Activated CD8-positive, alpha-beta memory T cell treated with anti-CD3 and anti-CD28 coated beads, Interleukin-2, amount 50 U/mL, for 1 hour (primary cell): ENCODE measurements around the gene AATK.

Experiments
- DNase-seq: peaks from one replicate; pipeline ENCODE4 v3.0.0-alpha.2; 2020; ENCODE audit errors: extremely low read depth

The AATK gene

DNA sequence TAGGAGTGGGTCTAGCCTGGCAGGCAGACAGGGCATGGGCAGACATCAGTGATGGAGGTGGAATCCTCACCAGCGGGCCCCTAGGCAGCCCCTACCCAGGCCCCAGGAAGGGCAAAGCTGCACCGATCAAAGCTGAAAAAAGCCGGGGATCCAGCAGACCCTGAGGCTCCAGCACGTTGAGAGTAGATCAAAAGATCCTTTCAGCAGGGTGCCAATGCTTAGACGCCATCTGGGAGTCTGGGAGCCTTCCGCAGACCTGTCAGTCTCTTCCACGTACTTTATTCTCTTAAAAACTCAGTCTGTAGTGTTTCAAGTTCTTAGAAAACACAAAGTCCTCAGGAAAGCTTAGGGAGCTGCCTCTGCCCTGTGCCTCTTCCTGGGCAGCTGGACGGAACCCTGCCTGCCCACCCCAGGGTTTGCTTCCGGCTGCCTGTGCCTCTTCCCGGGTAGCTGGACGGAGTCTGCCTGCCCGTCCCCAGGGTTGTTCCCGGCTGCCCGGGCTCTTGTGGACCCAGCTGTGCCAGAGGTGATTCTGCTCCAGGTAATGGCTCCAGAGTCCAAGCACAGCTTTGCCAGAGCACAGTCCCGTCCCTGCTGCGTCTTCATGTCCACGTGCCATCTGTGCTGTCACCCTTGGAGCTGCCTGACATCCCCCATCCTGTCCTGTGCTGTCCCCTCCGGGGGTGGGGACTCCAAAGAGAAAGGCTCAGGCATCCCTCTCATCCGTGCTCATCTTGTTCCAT lies 51.5 kb downstream of the AATK start:
- DNase-seq: no peak

DNA sequence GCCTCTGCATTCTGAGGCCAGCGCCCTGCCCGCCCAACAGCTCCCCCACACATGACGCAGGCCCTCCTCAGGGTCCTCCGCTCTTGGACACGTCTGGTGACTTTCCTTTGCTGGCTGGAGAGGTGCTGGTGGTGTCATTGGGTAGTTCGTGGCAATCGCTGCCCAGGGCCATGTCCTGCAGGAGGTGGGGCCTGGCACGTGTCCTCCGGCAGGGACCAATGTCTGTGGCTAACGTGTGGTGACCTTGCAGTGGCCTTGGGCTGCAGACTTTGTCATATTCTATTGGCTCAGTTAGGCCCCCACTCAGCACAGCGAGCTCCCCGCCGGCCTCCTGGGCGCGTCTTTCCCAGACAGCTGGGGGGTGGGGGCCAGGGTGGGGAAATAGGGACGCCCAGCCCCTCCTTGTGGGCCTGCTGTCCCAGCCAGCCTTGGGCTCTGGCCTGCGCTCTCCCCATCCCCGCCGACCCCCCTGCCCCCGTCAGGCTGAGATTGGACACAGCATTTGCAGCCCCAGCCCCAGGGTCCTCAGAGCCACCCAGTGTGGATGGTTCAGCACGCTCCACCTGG lies 52.8 kb downstream of the AATK start:
- DNase-seq: no peak

DNA sequence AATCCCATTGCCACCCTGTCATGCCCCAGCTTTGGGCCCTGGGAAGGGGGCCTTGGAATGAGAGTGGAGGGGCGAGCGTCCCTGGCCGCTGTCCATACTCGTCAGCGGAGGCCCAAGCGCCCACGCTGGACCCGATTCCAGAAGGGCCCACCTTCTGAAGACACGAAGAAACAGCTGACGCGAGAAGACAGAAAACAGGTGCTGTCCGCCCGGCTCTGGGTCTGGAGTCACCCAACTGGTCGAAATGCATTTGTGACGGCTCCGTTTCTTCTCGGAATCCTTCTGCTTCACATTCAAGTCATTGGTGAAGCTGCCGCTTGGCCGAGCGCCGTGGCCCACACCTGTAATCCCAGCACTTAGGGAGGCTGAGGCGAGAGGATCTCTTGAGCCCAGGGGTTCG lies 53.6 kb downstream of the AATK start:
- DNase-seq: no peak

DNA sequence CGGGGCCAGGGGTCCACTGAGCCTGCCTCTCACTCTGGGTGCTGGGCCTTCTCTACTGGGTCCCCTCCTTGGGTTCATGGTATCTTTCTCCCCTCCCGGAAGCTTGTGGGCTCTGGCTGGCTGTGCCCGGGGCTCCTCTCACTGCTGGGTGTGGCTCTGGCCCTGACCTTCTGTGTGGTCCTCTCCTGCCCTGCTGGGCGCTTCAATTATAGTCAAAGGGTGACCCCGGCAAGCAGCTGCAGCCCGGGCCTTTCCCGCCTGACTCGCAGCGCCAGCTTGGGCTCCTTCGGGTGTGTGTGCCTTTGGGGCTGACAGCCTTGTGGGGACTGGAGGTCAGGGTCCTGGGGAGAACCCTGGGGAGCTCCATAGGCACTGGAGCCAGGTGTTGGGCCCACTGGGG lies 55.0 kb downstream of the AATK start:
- no peak for DNase-seq

DNA sequence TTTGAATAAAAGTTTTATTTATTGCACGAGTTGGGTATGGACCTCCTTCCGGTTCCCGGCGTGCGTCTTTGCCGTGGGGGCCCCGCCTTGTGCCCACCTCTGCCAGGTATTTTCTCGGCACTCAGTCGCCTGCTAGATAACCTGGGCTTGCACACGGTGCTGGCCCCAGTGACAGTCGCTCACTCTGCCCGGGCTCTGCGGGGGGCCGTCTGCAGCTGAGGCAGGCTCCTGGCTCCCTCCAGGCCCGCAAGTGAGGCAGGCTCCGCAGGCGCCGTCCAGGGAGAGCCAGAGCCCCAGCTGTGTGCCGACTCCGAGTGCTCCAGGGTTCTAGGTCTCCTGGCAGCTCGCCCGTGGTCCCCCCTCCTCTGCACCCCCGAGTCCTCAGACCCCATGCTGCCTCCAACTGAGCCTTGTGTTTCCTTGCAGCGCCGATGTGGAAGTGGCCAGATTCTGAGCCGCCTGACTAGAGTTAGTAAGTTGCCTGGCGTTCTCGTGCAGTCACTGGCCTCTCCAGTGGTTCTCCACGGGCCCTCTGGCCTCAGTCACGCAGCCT lies 55.5 kb downstream of the AATK start:
- no peak for DNase-seq

DNA sequence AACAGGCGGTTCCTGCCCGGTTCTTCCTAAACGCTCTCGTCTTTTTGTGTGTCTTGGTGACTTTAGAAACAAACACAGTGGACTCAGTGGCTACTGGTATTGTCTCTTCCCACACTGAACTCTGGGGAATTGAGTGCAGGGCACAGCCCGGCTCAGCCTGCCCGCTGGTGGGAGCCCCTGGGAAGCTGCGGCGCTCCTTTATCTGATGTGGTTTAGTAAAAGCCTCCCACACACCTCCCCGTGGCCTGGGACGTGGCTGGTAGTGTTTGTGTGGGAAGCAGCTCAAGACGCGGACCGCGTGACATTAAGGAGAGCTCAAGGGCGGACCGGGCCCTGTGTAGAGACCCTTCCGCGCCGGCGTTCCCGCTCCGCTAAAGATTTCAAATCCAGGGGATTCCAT lies 56.1 kb downstream of the AATK start:
- DNase-seq: no peak

DNA sequence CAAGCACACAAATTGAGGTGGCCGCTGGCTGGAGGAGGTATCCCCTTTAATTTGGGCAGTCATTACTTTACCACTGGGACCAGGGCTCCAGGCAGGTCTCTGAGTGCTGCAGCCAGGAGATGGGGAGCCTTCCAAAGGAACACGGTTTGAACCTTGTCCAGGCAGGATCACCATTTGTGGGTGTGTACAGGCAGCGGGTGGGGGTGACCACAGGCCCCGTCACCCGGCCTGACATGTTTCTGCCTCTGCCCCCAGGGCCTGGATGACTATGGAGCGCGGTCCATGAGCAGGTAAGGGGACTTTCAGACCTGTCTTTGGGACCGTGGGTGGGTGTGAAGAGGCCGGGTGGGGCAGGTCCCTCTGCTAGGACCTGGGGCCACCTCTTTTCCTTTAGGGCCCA lies 57.8 kb downstream of the AATK start:
- DNase-seq: no peak

DNA sequence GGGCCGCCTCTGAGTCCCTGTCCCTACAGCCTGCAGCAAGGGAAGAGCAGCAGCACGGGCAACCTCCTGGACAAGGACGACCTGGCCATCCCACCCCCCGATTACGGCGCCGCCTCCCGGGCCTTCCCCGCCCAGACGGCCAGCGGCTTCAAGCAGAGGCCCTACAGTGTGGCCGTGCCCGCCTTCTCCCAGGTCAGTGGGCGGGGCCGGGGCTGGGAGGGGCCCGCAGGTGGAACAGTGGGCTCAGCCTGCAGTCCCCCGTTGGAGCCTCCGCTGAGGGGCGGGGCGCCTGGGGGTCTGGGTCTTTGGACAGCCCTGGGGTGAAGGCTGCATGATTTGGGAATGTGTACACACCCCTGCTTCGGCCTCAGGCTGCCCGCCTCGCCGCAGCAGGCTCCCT lies 59.3 kb downstream of the AATK start:
- no peak for DNase-seq

DNA sequence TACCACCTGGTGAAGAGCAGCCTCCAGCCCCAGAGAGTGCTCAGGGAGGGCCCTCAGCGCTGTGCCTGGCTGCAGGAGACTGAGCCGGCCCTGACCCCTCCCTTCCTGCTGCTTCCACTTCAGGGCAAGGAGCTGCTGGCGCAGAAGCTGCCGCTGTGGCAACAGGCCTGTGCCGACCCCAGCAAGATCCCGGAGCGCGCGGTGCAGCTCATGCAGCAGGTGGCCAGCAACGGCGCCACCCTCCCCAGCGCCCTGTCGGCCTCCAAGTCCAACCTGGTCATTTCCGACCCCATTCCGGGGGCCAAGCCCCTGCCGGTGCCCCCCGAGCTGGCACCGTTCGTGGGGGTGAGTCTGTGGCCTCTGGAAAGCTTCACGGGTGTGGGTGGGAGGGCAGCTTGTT lies 62.6 kb downstream of the AATK start:
- DNase-seq: no peak

DNA sequence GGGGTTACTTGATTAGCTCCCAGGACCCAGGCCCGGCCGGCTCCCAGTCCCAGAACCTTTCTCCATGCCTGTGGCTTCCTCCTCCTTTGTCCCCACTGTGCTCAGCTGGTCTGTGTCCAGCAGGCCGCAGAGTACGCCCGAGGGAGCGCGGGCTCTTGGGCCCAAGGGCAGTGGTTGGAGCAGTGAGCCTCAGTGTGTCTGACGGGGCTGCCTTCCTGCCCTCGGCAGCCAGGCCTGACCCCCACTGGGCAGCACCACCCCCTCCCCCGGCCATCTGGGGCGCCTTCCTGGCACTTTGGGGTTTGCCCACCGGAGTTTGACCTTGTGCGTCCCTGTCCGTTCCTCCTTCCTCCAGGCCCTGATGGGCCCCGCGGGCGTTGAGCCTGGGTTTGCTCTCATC lies 63.2 kb downstream of the AATK start:
- no peak for DNase-seq

DNA sequence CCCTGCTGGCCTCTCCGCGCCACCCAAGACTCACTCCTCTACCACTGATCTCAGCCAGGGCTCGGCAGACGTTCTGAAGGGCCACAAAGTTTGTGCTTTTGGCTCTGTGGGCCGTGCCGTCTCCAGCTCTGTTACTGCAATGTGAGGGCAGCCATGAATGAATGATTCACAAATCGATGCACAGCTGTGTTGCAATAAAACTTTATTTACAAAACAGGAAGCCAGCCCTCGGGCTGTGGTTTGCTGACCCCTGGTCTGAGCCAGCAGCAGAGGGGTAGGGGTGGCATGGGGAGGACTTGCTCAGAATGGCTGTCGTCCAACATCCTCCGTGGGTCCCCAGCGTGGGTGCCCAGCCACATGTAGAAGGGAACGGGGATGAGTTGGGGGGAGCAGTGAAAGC lies 63.7 kb downstream of the AATK start:
- DNase-seq: no peak

DNA sequence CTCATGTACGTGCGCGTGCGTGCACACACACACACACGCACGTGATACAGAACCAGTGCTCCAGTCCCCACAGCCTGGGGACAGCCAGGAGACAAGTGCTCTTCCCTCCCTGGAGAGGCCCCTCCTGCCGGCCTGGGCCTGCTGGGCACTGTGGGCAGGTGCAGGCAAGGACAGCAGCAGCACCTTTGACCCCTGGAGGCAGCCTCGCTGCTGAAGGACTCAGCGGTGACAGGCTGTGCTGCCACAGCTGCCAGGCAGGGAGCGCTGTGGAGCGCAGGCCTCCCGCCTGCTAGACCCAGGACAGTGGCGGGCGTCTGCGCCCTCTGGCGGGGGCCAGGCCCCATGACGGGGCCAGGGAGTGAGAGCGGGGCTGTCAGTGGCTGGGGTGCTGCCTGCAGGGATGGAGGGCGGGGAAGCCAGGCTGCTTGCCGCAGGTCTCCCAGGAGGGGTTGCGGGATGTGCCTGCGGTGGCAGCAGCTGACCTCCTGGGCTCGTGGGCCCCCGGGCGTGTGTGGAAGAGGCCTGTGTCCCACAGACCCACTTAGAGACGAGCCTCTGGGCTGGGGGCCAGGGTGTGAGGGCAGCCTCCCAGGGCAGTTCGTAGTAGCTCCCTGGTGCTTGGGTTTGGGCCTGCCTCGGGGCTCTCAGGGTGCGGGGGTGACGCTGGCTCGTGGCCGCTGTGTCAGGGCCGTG lies 64.3 kb downstream of the AATK start:
- DNase-seq: peak; percentile 55

DNA sequence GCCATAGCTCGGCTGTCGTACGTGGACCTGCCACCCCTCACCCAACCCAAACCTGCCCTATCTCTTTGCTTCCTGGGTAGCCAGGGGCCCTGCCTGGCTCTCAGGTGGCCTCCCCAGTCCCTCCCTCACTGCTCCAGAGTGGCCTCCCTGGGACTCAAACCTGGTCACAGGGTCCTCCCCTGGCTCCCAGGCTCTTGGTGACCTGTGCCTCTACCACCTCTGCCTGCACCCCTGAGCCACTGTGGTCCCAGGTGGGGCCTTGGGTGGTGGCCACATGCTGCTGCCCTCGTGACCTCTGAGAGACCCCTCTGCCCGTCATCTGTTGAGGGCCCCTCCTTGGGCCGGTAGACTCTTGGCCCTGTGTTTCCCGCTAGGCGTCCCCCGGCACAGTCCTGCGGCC lies 65.4 kb downstream of the AATK start:
- DNase-seq: no peak

DNA sequence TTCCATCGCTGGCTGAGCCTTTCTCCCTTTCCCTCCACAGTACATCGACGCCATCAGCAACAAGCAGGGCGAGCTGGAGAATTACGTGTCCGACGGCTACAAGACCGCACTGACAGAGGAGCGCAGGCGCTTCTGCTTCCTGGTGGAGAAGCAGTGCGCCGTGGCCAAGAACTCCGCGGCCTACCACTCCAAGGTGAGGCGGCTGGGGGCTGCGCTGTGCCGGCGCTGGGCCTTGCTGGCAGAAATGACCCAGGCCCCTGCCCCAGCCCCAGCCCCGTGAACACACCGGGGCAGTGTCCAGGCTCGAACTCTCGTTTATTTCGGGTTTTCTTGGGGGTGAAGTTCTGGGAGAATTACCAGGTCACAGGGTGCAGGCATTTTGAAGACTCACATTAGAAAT lies 66.1 kb downstream of the AATK start:
- no peak for DNase-seq

DNA sequence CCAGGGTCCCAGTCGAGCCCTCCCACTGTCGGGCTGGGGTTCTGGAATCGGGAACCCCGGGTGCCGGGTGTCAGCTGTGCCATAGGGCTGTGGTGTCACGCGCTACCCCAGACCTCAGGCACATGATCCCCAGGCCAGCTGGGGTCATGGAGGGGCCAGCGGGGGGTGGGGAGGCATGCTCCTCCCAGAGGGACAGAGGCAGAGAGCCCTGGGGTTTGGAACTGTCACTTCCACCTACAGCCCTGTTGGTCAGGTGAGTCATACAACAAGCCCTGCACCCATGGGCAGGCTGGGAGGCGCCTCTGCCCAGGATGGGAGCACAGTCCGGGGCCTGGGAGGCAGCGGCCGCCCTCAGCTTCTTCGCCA lies 68.1 kb downstream of the AATK start:
- no peak for DNase-seq

DNA sequence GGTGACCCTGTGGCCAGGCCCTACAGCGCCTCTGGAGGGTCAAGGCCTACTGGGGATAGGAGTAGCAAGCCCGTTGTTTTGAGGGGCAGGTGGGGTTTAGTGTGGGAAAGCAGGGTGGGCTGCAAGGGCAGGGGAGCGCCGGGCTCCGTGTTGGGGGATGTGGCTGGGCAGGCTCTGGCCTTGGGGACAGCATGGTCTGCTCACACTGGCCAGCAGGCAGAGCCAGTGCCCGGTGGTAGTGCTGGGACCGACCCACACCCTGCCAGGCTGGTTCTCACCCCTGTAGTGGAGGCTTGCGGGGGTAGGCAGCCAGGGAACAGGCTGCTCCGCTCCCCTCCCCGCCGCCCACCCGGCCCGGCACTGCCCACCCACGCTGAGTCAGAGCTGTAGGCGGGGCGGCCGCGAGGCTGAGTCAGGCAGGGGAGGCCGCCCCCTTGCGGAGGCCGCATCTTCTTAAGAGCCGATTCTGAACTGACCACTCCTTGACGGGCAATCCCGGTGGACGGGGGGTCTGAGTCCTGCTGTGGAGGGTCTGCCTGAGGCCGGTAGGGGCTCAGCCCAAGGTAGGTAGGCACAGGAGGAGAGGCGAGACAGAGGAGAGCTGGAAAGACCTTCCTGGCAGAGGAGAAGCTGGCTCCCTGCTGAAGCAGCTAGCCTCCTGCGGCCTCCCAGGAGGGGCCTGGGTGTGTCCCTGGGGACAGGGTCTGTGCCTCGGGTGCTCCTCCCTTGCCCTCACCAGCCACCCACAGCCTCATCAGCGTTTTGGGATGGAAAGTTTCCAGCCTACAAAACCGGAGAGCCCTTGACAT lies 68.7 kb downstream of the AATK start:
- DNase-seq: peak; percentile 40

DNA sequence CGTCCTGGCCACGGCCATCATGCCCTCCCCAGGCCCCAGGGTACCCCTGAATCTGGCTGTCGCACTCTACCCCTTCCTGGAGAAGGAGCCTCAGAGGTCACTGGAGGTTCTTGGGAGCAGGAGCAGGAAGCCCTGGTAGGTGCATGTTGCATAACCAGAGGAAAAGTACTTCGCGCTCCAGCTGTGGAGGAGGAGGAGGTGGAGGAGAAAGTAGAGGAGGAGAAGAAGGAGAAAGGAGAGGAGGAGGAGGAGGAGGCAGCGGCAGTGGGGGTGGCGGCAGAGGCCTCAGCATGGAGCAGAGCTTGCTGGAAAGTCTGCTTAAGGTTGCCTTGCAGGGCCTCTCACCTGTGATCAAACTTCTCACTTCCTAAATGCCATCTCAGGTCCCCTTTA lies 69.3 kb downstream of the AATK start:
- DNase-seq: no peak

DNA sequence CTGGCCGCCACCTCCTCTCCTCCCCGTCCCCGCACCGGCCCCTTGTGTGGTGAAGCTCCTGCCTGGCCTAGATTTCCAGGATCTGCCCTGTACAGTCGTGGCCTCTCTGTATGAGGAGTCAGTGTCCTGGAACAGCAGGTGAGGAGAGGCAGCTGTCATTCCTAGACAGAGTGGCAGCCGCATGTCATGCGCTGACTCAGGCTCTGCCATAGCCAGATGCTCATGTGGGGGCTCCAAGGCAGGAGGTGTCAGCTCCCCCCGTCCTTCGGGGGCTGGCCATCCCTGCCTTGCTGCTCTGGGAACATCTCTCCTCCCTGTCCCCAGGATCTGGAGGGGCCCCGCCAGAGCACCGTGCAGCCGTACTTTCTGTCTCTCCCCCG lies 70.6 kb downstream of the AATK start:
- peak; percentile 32 for DNase-seq

DNA sequence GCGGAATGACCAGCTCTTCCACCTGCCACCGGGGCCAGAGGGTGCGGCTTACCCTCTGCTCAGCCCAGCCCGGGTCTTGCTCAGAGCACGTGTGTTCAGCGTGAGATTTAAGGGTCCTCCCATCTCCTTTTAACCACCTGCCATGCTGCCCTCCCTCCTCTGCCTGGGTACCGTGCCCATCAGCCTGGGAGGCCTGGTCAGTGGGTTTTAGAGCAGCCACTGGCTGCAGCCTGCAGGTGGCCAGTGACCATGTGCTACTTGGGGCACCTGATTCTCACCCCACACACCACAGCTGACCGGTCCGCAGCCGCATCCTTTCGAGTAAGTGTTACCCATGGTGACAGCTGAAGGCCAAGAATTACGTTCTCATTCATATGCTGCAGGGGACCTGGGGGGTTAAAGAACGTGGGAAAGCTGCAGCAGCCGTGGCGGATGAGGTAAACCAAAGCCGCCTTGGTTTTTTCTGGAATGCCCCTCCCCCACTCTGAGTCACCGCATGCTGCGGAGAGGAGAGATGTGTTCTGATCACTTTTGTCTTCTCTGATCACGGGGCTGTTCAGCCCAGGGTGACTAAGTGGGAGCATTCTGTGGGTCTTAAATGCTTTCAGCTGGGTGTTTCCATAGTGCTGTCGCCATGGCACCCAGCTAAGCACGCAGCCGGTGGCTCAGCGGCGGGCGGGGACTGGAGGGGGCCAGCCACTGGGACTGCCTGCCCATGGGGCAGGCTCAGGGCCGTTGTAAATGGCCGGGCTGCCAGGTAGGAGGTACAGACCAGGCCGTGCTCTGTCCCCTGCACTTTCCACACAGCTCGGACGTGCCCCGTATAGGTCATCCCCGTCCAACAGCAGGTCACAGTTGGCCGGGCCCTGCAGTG lies 71.3 kb downstream of the AATK start:
- DNase-seq: peak; percentile 95

DNA sequence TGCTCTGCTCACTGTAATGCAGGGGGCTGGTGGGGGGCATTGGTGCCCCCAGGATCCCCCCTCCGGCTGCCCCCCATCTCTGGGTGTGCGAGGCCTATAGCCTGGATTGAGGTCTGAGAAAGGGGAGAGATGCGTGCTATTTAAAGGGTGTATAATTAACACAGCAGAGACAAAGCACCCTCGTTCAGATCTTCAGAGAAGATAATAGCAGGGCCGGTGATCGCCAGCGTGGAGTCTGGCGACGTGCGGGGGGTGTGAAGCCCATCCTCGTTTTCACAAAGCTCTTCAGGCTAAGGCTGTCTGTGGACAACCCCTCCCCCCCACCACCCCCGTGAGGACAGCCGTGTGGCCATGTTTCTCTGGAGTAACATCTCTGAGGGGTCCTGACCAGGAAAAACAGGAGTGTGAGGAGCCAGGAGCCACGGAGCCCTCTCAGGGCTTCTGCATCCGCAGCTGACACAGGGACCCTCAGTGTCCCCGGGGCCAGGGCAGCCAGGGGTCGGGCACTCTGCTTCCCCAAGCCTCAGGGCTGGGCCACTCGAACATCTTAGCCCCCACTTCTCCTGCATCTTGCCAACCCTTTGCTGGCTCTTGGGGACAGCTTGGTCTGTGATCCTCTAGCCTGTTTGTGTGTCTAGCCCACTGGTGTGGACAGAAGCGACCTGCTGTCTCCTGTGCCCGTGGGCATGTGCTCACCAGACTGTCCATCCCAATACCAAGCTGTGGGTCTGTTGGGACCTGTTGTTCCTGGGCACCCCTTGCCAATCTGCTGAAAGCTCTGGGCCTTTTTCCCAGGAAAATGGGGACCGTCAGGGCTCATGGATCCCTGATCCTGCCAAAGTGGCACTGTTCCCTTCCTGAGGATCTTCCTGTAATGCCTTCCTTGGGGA lies 72.2 kb downstream of the AATK start:
- DNase-seq: no peak
